PC-3 (cell line): ENCODE data around the gene TMEM223.

Experiments used
- CTCF ChIP-seq: fragments of 300-600 bp; sonication (generic); conservative IDR thresholded peaks from 2 replicates; pipeline ENCODE4 v1.5.1; 2017; ENCODE audit warnings: antibody characterized with exemption, low read depth, mild to moderate bottlenecking, low read length
- EZH2 ChIP-seq: fragments of 300-600 bp; sonication (generic); IDR thresholded peaks from one replicate; pipeline ENCODE4 v1.6.1; 2017; ENCODE audit warnings: antibody characterized with exemption, mild to moderate bottlenecking, low read length; ENCODE audit not compliant: unreplicated experiment

- TF ChIP-seq EZH2 (no peak), CTCF (no peak)
Measured at GRCh38 chr11:62806611-62807121, 14.9 kb upstream of the TMEM223 start.
